HCEC 1CT (cell line): ENCODE measurements around the gene TTC33.
"Not testable (repeated sequence)": the region's sequence is repeated elsewhere in the genome, so short reads cannot be mapped to it uniquely, and the experiment has no call there.

Experiments
- DNase-seq: peaks from one replicate; pipeline ENCODE4 v3.0.0-alpha.2; 2017

The TTC33 gene

GRCh38 chr5:40678460-40679147, 77.2 kb downstream of the TTC33 start:
- DNase-seq, result peak; percentile 54

- DNase-seq, result no peak
Measured at GRCh38 chr5:40678026-40678425, 77.7 kb downstream of the TTC33 start.

- no peak for DNase-seq
Measured at GRCh38 chr5:40677456-40677855, 78.3 kb downstream of the TTC33 start.

GRCh38 chr5:40676613-40677343, 79.0 kb downstream of the TTC33 start:
- peak; percentile 91 for DNase-seq

GRCh38 chr5:40675396-40676133, 80.2 kb downstream of the TTC33 start:
- no peak for DNase-seq

- no peak for DNase-seq
Measured at GRCh38 chr5:40674661-40675235, 81.0 kb downstream of the TTC33 start.

GRCh38 chr5:40672425-40672824, 83.3 kb downstream of the TTC33 start:
- no peak for DNase-seq

- no peak for DNase-seq
Measured at GRCh38 chr5:40669606-40670390, 86.0 kb downstream of the TTC33 start.

GRCh38 chr5:40667161-40667663, 88.5 kb downstream of the TTC33 start:
- no peak for DNase-seq

GRCh38 chr5:40666657-40667056, 89.1 kb downstream of the TTC33 start:
- DNase-seq, result no peak

GRCh38 chr5:40665635-40666298, 90.0 kb downstream of the TTC33 start:
- DNase-seq, result no peak

- no peak for DNase-seq
Measured at GRCh38 chr5:40660751-40661150, 95.0 kb downstream of the TTC33 start.

GRCh38 chr5:40656766-40657165, 99.0 kb downstream of the TTC33 start:
- DNase-seq, result no peak

- not testable (repeated sequence) for DNase-seq
Measured at GRCh38 chr5:40656091-40656490, 99.7 kb downstream of the TTC33 start.

- no peak for DNase-seq
Measured at GRCh38 chr5:40655138-40655537, 100.6 kb downstream of the TTC33 start.

GRCh38 chr5:40654377-40654991, 101.3 kb downstream of the TTC33 start:
- no peak for DNase-seq

GRCh38 chr5:40653221-40654022, 102.3 kb downstream of the TTC33 start:
- DNase-seq, result no peak

- no peak for DNase-seq
Measured at GRCh38 chr5:40652441-40653220, 103.1 kb downstream of the TTC33 start.

GRCh38 chr5:40651201-40651600, 104.6 kb downstream of the TTC33 start:
- DNase-seq, result no peak
